ENCODE results near the gene RGS12. TPM values are rescaled to one million over a fixed set of nuclear protein-coding genes. Genes with fewer than 3 reads are reported as not detected.

Gene RGS12
- total RNA-seq, 1 donor from 2014 or later: 21.9 TPM

DNA sequence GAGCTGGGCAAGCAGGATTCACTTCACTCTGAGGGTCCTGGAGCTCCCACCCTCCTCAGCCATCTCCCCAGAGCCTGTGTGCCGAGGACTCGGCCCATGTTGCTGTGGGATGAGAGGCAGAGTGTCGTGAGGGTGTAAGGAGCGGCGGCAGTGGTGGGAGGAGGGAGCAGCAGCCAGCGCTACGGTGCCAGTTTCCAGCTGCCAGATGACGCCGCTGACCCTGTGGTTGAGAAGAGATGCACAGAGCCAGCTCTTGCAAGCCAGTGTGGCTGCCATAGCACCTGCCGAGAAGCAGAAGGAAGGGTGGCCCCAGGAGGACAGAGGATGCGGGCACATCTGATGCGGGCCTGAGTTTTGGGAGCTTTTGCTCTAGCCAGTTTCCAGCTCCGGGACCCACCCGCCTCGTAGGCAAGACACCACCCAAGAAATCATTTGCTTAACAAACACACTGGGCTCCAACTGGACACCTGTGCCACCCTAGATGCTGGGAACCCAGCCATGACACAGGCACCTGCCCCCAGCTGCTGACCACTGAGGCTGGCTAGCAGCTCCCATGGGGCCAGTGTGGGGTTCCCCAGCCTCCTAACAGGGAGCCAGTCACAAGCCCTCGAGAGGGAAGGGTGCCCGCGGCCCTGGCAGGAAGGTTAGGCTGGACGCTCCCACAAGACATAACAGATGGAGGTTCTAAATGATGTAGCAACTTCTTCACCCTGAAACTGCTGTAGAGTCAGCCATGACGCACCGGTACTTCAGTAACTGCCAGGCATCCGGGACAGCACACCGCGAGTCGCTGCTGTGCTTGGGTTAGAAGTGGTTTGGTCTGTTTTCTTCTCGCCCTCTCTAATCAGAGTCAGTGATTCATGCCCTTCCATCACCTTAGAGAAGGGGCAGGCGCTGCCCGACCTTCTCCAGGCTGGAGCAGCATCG is 35.0 kb upstream of the RGS12 start:
- H3K27me3 ChIP-seq (ENCODE audit: insufficient read depth, low read length): no peaks in the 10 kb centered on the region
- H3K4me1 ChIP-seq (ENCODE audit: insufficient read depth, low read length): peaks cover 5% of the 10 kb centered on the region
- no peak overlapping the region for H3K9ac ChIP-seq (ENCODE audit: low read length)
- Mint-ChIP-seq H3K36me3 (ENCODE audit: low read depth, unreplicated experiment) (peaks cover 17% of the 10 kb centered on the region), H3K9me3 (ENCODE audit: unreplicated experiment) (no peaks in the 10 kb centered on the region), H3K4me3 (ENCODE audit: unreplicated experiment) (no peak overlapping the region), H3K27ac (ENCODE audit: unreplicated experiment) (no peak overlapping the region), H3K4me1 (ENCODE audit: low read depth, unreplicated experiment) (no peaks in the 10 kb centered on the region), H3K27me3 (ENCODE audit: low read depth, unreplicated experiment) (peaks cover 5% of the 10 kb centered on the region)
- H4K20me1 ChIP-seq (ENCODE audit: insufficient read depth, low read length): no peaks in the 10 kb centered on the region
- DNase-seq (ENCODE audit: low read depth) (peak; percentile 73), FAIRE-seq (no peak)
- H3K4me3 ChIP-seq (ENCODE audit: insufficient read depth, low read depth, low read length): no peak overlapping the region
- H3K79me2 ChIP-seq (ENCODE audit: insufficient read depth, low read length): no peaks in the 10 kb centered on the region
- H3K9me3 ChIP-seq (ENCODE audit: insufficient read depth, low read depth, low read length): no peaks in the 10 kb centered on the region
- H3K4me2 ChIP-seq (ENCODE audit: low read length): peak overlapping the region; percentile 58
- H3K27ac ChIP-seq (ENCODE audit: low read depth, low read length): no peak overlapping the region
- no peaks in the 10 kb centered on the region for H3K36me3 ChIP-seq (ENCODE audit: insufficient read depth, low read length)
- no peak for TF ChIP-seq EZH2 (IDR thresholded peaks at IDR 0.05; ENCODE audit: insufficient read depth, low read length)
- TF ChIP-seq, protein P1, sequence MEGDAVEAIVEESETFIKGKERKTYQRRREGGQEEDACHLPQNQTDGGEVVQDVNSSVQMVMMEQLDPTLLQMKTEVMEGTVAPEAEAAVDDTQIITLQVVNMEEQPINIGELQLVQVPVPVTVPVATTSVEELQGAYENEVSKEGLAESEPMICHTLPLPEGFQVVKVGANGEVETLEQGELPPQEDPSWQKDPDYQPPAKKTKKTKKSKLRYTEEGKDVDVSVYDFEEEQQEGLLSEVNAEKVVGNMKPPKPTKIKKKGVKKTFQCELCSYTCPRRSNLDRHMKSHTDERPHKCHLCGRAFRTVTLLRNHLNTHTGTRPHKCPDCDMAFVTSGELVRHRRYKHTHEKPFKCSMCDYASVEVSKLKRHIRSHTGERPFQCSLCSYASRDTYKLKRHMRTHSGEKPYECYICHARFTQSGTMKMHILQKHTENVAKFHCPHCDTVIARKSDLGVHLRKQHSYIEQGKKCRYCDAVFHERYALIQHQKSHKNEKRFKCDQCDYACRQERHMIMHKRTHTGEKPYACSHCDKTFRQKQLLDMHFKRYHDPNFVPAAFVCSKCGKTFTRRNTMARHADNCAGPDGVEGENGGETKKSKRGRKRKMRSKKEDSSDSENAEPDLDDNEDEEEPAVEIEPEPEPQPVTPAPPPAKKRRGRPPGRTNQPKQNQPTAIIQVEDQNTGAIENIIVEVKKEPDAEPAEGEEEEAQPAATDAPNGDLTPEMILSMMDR (IDR thresholded peaks at IDR 0.05; ENCODE audit: insufficient read depth, low read depth, low read length): no peak
- H2AFZ ChIP-seq (ENCODE audit: low read depth, low read length): no peak overlapping the region

DNA sequence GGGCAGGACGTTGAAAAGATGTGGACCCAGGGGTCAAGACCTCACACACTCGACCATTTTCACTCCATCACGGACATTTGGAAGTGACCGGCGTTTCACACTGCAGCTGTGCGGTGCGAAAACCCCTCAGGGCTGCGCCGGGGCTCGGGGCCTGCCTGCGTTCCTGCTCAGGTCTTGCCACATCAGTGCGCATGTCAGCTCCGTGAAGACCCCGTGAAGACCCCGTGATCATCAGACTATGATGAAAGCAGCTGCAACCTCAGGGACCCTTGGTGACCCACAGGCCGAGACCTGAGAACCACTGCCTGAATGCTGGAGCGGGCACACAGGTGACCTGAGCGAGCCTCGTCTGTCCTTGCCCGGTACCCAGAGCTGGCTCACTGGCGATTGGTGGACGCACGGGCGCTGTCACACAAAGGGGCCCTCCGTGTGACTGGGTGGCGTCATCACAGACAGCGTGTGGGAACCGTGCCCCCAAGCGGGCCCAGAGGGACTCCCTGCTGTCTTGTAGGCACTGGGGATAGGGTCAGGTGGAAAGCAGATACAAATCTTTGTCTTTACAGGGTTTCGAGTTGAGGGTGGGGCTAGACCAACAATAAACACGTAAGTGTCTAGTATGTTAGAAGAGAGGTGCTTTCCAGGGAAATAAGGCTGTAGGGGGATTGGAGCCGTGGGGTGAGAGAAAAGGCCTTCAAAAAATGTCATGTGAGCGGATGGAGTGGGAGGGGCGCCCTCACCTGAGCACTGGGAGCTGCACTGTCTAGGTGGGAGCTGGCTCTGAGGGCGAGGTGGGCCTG is 31.2 kb upstream of the RGS12 start:
- H3K9ac ChIP-seq (ENCODE audit: low read length): no peak overlapping the region
- no peaks in the 10 kb centered on the region for H3K36me3 ChIP-seq (ENCODE audit: insufficient read depth, low read length)
- no peak for TF ChIP-seq EZH2 (IDR thresholded peaks at IDR 0.05; ENCODE audit: insufficient read depth, low read length)
- TF ChIP-seq, protein P1 (IDR thresholded peaks at IDR 0.05; ENCODE audit: insufficient read depth, low read depth, low read length): no peak
- H2AFZ ChIP-seq (ENCODE audit: low read depth, low read length): no peak overlapping the region
- Mint-ChIP-seq H3K9me3 (ENCODE audit: unreplicated experiment) (no peaks in the 10 kb centered on the region), H3K27ac (ENCODE audit: unreplicated experiment) (peak overlapping the region; percentile 62), H3K4me3 (ENCODE audit: unreplicated experiment) (no peak overlapping the region), H3K27me3 (ENCODE audit: low read depth, unreplicated experiment) (peaks cover 11% of the 10 kb centered on the region), H3K4me1 (ENCODE audit: low read depth, unreplicated experiment) (no peaks in the 10 kb centered on the region), H3K36me3 (ENCODE audit: low read depth, unreplicated experiment) (peaks cover 12% of the 10 kb centered on the region)
- H4K20me1 ChIP-seq (ENCODE audit: insufficient read depth, low read length): no peaks in the 10 kb centered on the region
- FAIRE-seq: no peak
- H3K4me1 ChIP-seq (ENCODE audit: insufficient read depth, low read length): peaks cover 5% of the 10 kb centered on the region
- H3K27me3 ChIP-seq (ENCODE audit: insufficient read depth, low read length): peaks cover 2% of the 10 kb centered on the region
- H3K4me2 ChIP-seq (ENCODE audit: low read length): no peak overlapping the region
- H3K79me2 ChIP-seq (ENCODE audit: insufficient read depth, low read length): no peaks in the 10 kb centered on the region
- no peaks in the 10 kb centered on the region for H3K9me3 ChIP-seq (ENCODE audit: insufficient read depth, low read depth, low read length)
- H3K4me3 ChIP-seq (ENCODE audit: insufficient read depth, low read depth, low read length): no peak overlapping the region
- H3K27ac ChIP-seq (ENCODE audit: low read depth, low read length): no peak overlapping the region
- no peak for DNase-seq (ENCODE audit: low read depth)
